Pancreas (tissue), 10 donors: ENCODE data around the gene DAB2IP. TPM values are rescaled to one million over a fixed set of nuclear protein-coding genes. Genes with fewer than 3 reads are reported as not detected.

Experiments
- ATAC-seq, 4 donors: fragments of 200-7000 bp; cut with Tn5 transposase; one replicate each; pipeline versions ENCODE4 v1.8.0 to v1.9.1; 2020; ENCODE audit warnings: mild to moderate bottlenecking in 4 of 4, moderate library complexity in 4 of 4
- DNase-seq, 6 donors: peaks; one replicate each; pipeline ENCODE4 v3.0.0-alpha.2; 2020
- FAIRE-seq: peaks from 2 replicates; lab custom pipeline; 2012; peaks lifted over from hg19 to GRCh38; lab: Jason Lieb, UNC
- H3K27ac ChIP-seq, 4 donors: fragments of 200-600 bp; sonication (generic); 1 replicate in 3 of 4; 2 replicates in 1 of 4; pipeline versions ENCODE4 v1.5.0 to v1.8.0; 2020
- H3K27me3 ChIP-seq, 4 donors: fragments of 200-600 bp; one replicate each; pipeline ENCODE4 v1.8.0; 2021
- H3K36me3 ChIP-seq, 3 donors: fragments of 200-600 bp; sonication (generic) in 1 of 3; one replicate each; pipeline versions ENCODE4 v1.5.0 to v1.8.0; 2020 to 2021
- H3K4me1 ChIP-seq, 3 donors: fragments of 200-600 bp; one replicate each; pipeline ENCODE4 v1.8.0; 2021
- H3K4me3 ChIP-seq, 4 donors: fragments of 200-600 bp; sonication (generic) in 2 of 4; one replicate each; pipeline versions ENCODE4 v1.5.0 to v1.8.0; 2020 to 2021
- H3K9me3 ChIP-seq, 4 donors: fragments of 200-600 bp; one replicate each; pipeline ENCODE4 v1.8.0; 2021
- CTCF ChIP-seq, 4 donors: fragments of 200-600 bp; sonication (generic) in 3 of 4; IDR thresholded peaks; one replicate each; pipeline versions ENCODE4 v1.5.0 to v1.8.0; 2021; ENCODE audit warnings: antibody characterized with exemption in 4 of 4
- WGBS, 2 donors: extraction: QIAGEN DNeasy Blood & Tissue Kit; methylation state at CpG; one replicate each; pipeline ENCODE4 v1.1.7; 2013; 5-methylcytosine and 5-hydroxymethylcytosine counted together
- intact Hi-C, 3 donors: fragments of 100-400 bp; cut with DNase I; formaldehyde crosslinking; loops; one replicate each; pipeline versions ENCODE4 v1.11.1 to v1.14.2; 2022
- polyA plus RNA-seq, 2 donors: library from polyadenylated mRNA; stranded (reverse); fragments of 200-250 nt; gene quantifications; one replicate each; pipeline ENCODE4 v1.2.3, GENCODE V29; 2013
- total RNA-seq, 6 donors: library from RNA; stranded (reverse); fragmentation: NEBNext Ultra II Directional in 4 of 6; extraction: Animal tissue kit (Norgen Biotek cat#: 25700) in 4 of 6; gene quantifications; one replicate each; pipeline versions ENCODE4 v1.2.1 to v1.2.4, GENCODE V29; 2021 to 2023
- donor health status: healthy with polysubstance abuse.
- donor health status: DM: no; HTN: no; CAD: no; lungs with moderate emphysema.
- donor health status: DM: no; HTN: no; CAD: no.
- donor health status: control.
- donor health status: control.
- donor health status: Bipolar disorder and iron deficiency.
- donor health status: DM: yes; HTN: yes; CAD: no.
- donor health status: DM: no; HTN: no; CAD: no.
- donor health status: DM: no; HTN: no; CAD: no.
- donor health status: DM: yes; HTN: yes; CAD: no.

DAB2IP gene
- total and polyA plus RNA-seq, 8 donors: 14.7 to 52.1 (median 25.3) TPM

GRCh38 chr9:121704281-121704680, 52.8 kb downstream of the DAB2IP start:
- H3K4me1 ChIP-seq: peaks cover 0 to 15% (median 12%) of the 10 kb centered on the region in 3 donors
- H3K27me3 ChIP-seq: no peaks in the 10 kb centered on the region
- H3K9me3 ChIP-seq: no peaks in the 10 kb centered on the region
- DNase-seq (no peak), FAIRE-seq (no peak), ATAC-seq (no peak)
- no peak overlapping the region for H3K4me3 ChIP-seq
- intact Hi-C loops: no loop called here
- no peaks in the 10 kb centered on the region for H3K36me3 ChIP-seq
- 81 to 85% methylated on average over 3 of the region's 3 CpGs for WGBS, 2 donors
- no peak for TF ChIP-seq CTCF (IDR thresholded peaks at IDR 0.05)
- H3K27ac ChIP-seq: no peak overlapping the region

- Histone ChIP-seq H3K4me1 (peaks cover 0 to 12% (median 5%) of the 10 kb centered on the region in 3 donors), H3K4me3 (no peak overlapping the region), H3K27ac (no peak overlapping the region), H3K27me3 (no peaks in the 10 kb centered on the region), H3K9me3 (no peaks in the 10 kb centered on the region), H3K36me3 (no peaks in the 10 kb centered on the region)
- intact Hi-C loops: no loop called here
- no peak for TF ChIP-seq CTCF (IDR thresholded peaks at IDR 0.05)
- ATAC-seq: no peak
- 72 to 75% methylated on average over 8 of the region's 8 CpGs for WGBS, 2 donors
- no peak for DNase-seq
- no peak for FAIRE-seq
Observed at GRCh38 chr9:121706149-121706750, 54.8 kb downstream of the DAB2IP start.

GRCh38 chr9:121707477-121708424, 56.3 kb downstream of the DAB2IP start:
- peaks cover 0 to 2% (median 0%) of the 10 kb centered on the region in 3 donors for H3K4me1 ChIP-seq
- intact Hi-C loops: no loop called here
- no peak for TF ChIP-seq CTCF (IDR thresholded peaks at IDR 0.05)
- H3K4me3 ChIP-seq: no peak overlapping the region
- 65 to 68% methylated on average over 7 of the region's 7 CpGs for WGBS, 2 donors
- no peaks in the 10 kb centered on the region for H3K36me3 ChIP-seq
- no peak overlapping the region for H3K27ac ChIP-seq
- H3K9me3 ChIP-seq: no peaks in the 10 kb centered on the region
- no peak for ATAC-seq
- peak in 1 of 6 donors; percentile 7 for DNase-seq
- H3K27me3 ChIP-seq: no peaks in the 10 kb centered on the region
- no peak for FAIRE-seq

GRCh38 chr9:121708768-121709488, 57.5 kb downstream of the DAB2IP start:
- H3K4me1 ChIP-seq: no peaks in the 10 kb centered on the region
- H3K36me3 ChIP-seq: no peaks in the 10 kb centered on the region
- H3K27me3 ChIP-seq: no peaks in the 10 kb centered on the region
- FAIRE-seq (no peak), DNase-seq (peak in 1 of 6 donors; percentile 25), ATAC-seq (peak in 1 of 4 donors; percentile 34)
- no peaks in the 10 kb centered on the region for H3K9me3 ChIP-seq
- intact Hi-C loops: no loop called here
- no peak overlapping the region for H3K27ac ChIP-seq
- no peak overlapping the region for H3K4me3 ChIP-seq
- 90 to 91% methylated on average over 14 of the region's 14 CpGs for WGBS, 2 donors
- TF ChIP-seq CTCF (IDR thresholded peaks at IDR 0.05): no peak
